Glomerular endothelial cell (primary cell): ENCODE measurements around the gene PCDHGA1. TPM values are rescaled to one million over a fixed set of nuclear protein-coding genes. Genes with fewer than 3 reads are reported as not detected.

ENCODE experiments used
- total RNA-seq: library from RNA; depleted of rRNA; stranded (reverse); fragments of >200 nt; gene quantifications from 2 replicates; pipeline ENCODE4 v1.2.3, GENCODE V29; 2015

The PCDHGA1 gene
- total RNA-seq, 1 donor from 2014 or later: 1.2 TPM

Other genes with a start within 250 kb of the PCDHGA1 start
- gene PCDHB2, start 235.9 kb upstream of the PCDHGA1 start, total RNA-seq: 0.12 and 0.15 TPM in 2 replicates
- gene PCDHB3, start 230.0 kb upstream of the PCDHGA1 start, total RNA-seq: 0.23 and 0.58 TPM in 2 replicates
- gene PCDHB4, start 208.7 kb upstream of the PCDHGA1 start, total RNA-seq: 0.10 and 0.53 TPM in 2 replicates
- 2.5 and 4.1 TPM in 2 replicates for gene PCDHB5, start 195.3 kb upstream of the PCDHGA1 start, total RNA-seq
- gene PCDHB6, start 180.5 kb upstream of the PCDHGA1 start, total RNA-seq: 0.05 and 0.06 TPM in 2 replicates
- gene PCDHB7, start 157.9 kb upstream of the PCDHGA1 start, total RNA-seq: 1.6 and 2.4 TPM in 2 replicates
- gene PCDHB8, start 152.7 kb upstream of the PCDHGA1 start, total RNA-seq: 0.34 and 0.88 TPM in 2 replicates
- 0.05 and 1.1 TPM in 2 replicates for gene PCDHB16, start 148.1 kb upstream of the PCDHGA1 start, total RNA-seq
- gene PCDHB9, start 143.4 kb upstream of the PCDHGA1 start, total RNA-seq: 0.15 and 0.41 TPM in 2 replicates
- 1.1 and 1.3 TPM in 2 replicates for gene PCDHB10, start 138.2 kb upstream of the PCDHGA1 start, total RNA-seq
- gene PCDHB11, start 130.9 kb upstream of the PCDHGA1 start, total RNA-seq: 0.58 and 1.5 TPM in 2 replicates
- 0.19 and 0.58 TPM in 2 replicates for gene PCDHB12, start 121.8 kb upstream of the PCDHGA1 start, total RNA-seq
- 1.8 and 3.0 TPM in 2 replicates for gene PCDHB13, start 116.6 kb upstream of the PCDHGA1 start, total RNA-seq
- gene PCDHB14, start 107.2 kb upstream of the PCDHGA1 start, total RNA-seq: 1.6 and 6.7 TPM in 2 replicates
- gene PCDHB15, start 85.1 kb upstream of the PCDHGA1 start, total RNA-seq: 0.97 and 1.7 TPM in 2 replicates
- 0.76 TPM in 1 of 2 replicates, not detected in the other for gene SLC25A2, start 26.5 kb upstream of the PCDHGA1 start, total RNA-seq
- gene TAF7, start 9.7 kb upstream of the PCDHGA1 start, total RNA-seq: 51.0 and 52.6 TPM in 2 replicates
- gene PCDHGA2, start 8.2 kb downstream of the PCDHGA1 start, total RNA-seq: 2.6 and 4.1 TPM in 2 replicates
- gene PCDHGA3, start 13.3 kb downstream of the PCDHGA1 start, total RNA-seq: 1.6 and 4.0 TPM in 2 replicates
- 0.82 and 2.3 TPM in 2 replicates for gene PCDHGB1, start 19.6 kb downstream of the PCDHGA1 start, total RNA-seq
- 5.7 and 9.2 TPM in 2 replicates for gene PCDHGA4, start 24.5 kb downstream of the PCDHGA1 start, total RNA-seq
- 3.8 and 4.7 TPM in 2 replicates for gene PCDHGB2, start 29.5 kb downstream of the PCDHGA1 start, total RNA-seq
- gene PCDHGA5, start 33.6 kb downstream of the PCDHGA1 start, total RNA-seq: 0.82 and 2.1 TPM in 2 replicates
- 2.6 and 5.5 TPM in 2 replicates for gene PCDHGB3, start 39.7 kb downstream of the PCDHGA1 start, total RNA-seq
- gene PCDHGA6, start 43.4 kb downstream of the PCDHGA1 start, total RNA-seq: 4.5 and 6.6 TPM in 2 replicates
- gene PCDHGA7, start 52.2 kb downstream of the PCDHGA1 start, total RNA-seq: 3.6 and 5.3 TPM in 2 replicates
- 11.1 and 19.5 TPM in 2 replicates for gene PCDHGB4, start 57.2 kb downstream of the PCDHGA1 start, total RNA-seq
- gene PCDHGA8, start 62.1 kb downstream of the PCDHGA1 start, total RNA-seq: 0.92 and 2.3 TPM in 2 replicates
- gene PCDHGB5, start 67.4 kb downstream of the PCDHGA1 start, total RNA-seq: 17.5 and 27.2 TPM in 2 replicates
- gene PCDHGA9, start 72.3 kb downstream of the PCDHGA1 start, total RNA-seq: 3.3 and 4.5 TPM in 2 replicates
- 1.8 and 6.2 TPM in 2 replicates for gene PCDHGB6, start 77.5 kb downstream of the PCDHGA1 start, total RNA-seq
- gene PCDHGA10, start 82.5 kb downstream of the PCDHGA1 start, total RNA-seq: 4.0 and 12.4 TPM in 2 replicates
- 14.1 and 23.4 TPM in 2 replicates for gene PCDHGB7, start 87.2 kb downstream of the PCDHGA1 start, total RNA-seq
- gene PCDHGA11, start 90.5 kb downstream of the PCDHGA1 start, total RNA-seq: 12.3 and 17.5 TPM in 2 replicates
- 10.5 and 23.0 TPM in 2 replicates for gene PCDHGA12, start 100.0 kb downstream of the PCDHGA1 start, total RNA-seq
- gene PCDHGC3, start 145.5 kb downstream of the PCDHGA1 start, total RNA-seq: 24.3 and 43.0 TPM in 2 replicates
- gene PCDHGC4, start 154.5 kb downstream of the PCDHGA1 start, total RNA-seq: 0.44 and 2.5 TPM in 2 replicates
- gene PCDHGC5, start 158.6 kb downstream of the PCDHGA1 start, total RNA-seq: 0.24 and 2.5 TPM in 2 replicates